CD4-positive, CD25-positive, alpha-beta regulatory T cell (primary cell): ENCODE data around the gene BGLAP. TPM values are rescaled to one million over a fixed set of nuclear protein-coding genes. Genes with fewer than 3 reads are reported as not detected.

Experiments
- ATAC-seq, 2 donors: fragments of 150-1000 bp; cut with Tn5 transposase; one replicate each; pipeline ENCODE4 v1.10.0; 2021; ENCODE audit warnings: low read depth in 2 of 2, moderate number of reproducible peaks in 2 of 2, moderate library complexity in 1 of 2
- DNase-seq, 3 donors: peaks; one replicate each; pipeline versions ENCODE4 v3.0.0 to v3.0.0-alpha.2; 2012 to 2022; ENCODE audit warnings: mixed read lengths in 1 of 3
- H3K27ac ChIP-seq: one replicate; pipeline ENCODE4 v1.7.0; 2013; ENCODE audit warnings: mild to moderate bottlenecking, low read length; ENCODE audit not compliant: insufficient read depth, poor library complexity, severe bottlenecking
- H3K27me3 ChIP-seq: one replicate; pipeline ENCODE4 v1.7.0; 2013; ENCODE audit warnings: low read length; ENCODE audit not compliant: control insufficient read depth, insufficient read depth
- H3K36me3 ChIP-seq: one replicate; pipeline ENCODE4 v1.7.0; 2013; ENCODE audit warnings: mild to moderate bottlenecking, low read length, moderate library complexity; ENCODE audit not compliant: control insufficient read depth, insufficient read depth
- H3K4me1 ChIP-seq: 2 replicates; pipeline ENCODE4 v1.7.0; 2013; ENCODE audit warnings: mild to moderate bottlenecking, low read length; ENCODE audit not compliant: insufficient read depth, control insufficient read depth, poor library complexity, severe bottlenecking
- H3K4me3 ChIP-seq: one replicate; pipeline ENCODE4 v1.7.0; 2013; ENCODE audit warnings: low read depth, mild to moderate bottlenecking, low read length, moderate library complexity
- H3K9me3 ChIP-seq, 2 experiments: 1 replicate in 1 of 2; 2 replicates in 1 of 2; pipeline ENCODE4 v1.7.0; 2013; ENCODE audit warnings: low read length in 2 of 2, mild to moderate bottlenecking in 1 of 2, moderate library complexity in 1 of 2; ENCODE audit not compliant: control insufficient read depth in 2 of 2
- H3K27ac Mint-ChIP-seq, 3 donors: one replicate each; pipeline ENCODE4 v1.8.0; 2020 to 2022; ENCODE audit warnings: mild to moderate bottlenecking in 3 of 3, mixed read lengths in 3 of 3, moderate library complexity in 2 of 3
- H3K27me3 Mint-ChIP-seq: one replicate; pipeline ENCODE4 v1.8.0; 2022; ENCODE audit warnings: mild to moderate bottlenecking, mixed read lengths
- H3K36me3 Mint-ChIP-seq: one replicate; pipeline ENCODE4 v1.8.0; 2020; ENCODE audit warnings: mixed read lengths
- H3K4me1 Mint-ChIP-seq, 4 donors: one replicate each; pipeline ENCODE4 v1.8.0; 2020 to 2022; ENCODE audit warnings: mixed read lengths in 4 of 4, mild to moderate bottlenecking in 1 of 4
- H3K4me3 Mint-ChIP-seq, 4 donors: one replicate each; pipeline ENCODE4 v1.8.0; 2020 to 2022; ENCODE audit warnings: mild to moderate bottlenecking in 4 of 4, mixed read lengths in 4 of 4, moderate library complexity in 3 of 4
- H3K9me3 Mint-ChIP-seq, 7 donors: one replicate each; pipeline ENCODE4 v1.8.0; 2020 to 2022; ENCODE audit warnings: mixed read lengths in 7 of 7, mild to moderate bottlenecking in 3 of 7, moderate library complexity in 2 of 7
- polyA plus RNA-seq, 4 donors: library from polyadenylated mRNA; unstranded; fragments of 300-500 nt; fragmentation: Illumina TruSeq; gene quantifications; one replicate each; pipeline ENCODE4 v1.2.3, GENCODE V29; 2021
- total RNA-seq: library from RNA; stranded (reverse); gene quantifications from one replicate; pipeline ENCODE4 v1.2.3, GENCODE V29; 2022

The BGLAP gene
- total and polyA plus RNA-seq, 5 donors from 2014 or later, result 1.1 TPM; not detected in 4

DNA sequence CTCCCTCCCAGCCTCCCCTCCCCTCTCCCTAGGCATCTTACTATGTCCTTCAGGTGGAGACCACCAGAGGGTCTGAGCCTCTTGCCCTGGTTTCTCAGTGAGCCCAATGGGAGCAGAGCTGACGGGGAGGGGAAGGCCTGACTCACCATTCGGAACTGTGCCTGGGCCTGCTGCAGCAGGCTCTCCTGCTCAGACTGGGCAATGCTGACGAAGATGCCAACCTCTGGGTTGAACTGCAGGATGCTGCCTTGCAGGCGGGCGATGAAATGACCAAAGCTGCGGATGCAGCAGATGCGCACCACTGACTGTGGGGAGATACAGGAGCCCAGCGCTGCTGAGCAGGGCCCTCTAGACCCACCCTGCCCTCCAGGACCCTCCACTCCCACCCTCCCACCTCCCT, 16.9 kb downstream of the BGLAP start:
- peaks cover 52% of the 10 kb centered on the region for H3K36me3 Mint-ChIP-seq
- H3K27ac ChIP-seq, result no peak overlapping the region
- no peaks in the 10 kb centered on the region for H3K27me3 Mint-ChIP-seq
- no peaks in the 10 kb centered on the region for H3K9me3 Mint-ChIP-seq
- H3K36me3 ChIP-seq, result peaks cover 86% of the 10 kb centered on the region
- no peaks in the 10 kb centered on the region for H3K4me1 ChIP-seq
- no peaks in the 10 kb centered on the region for H3K27me3 ChIP-seq
- no peak overlapping the region for H3K4me3 ChIP-seq
- ATAC-seq, result no peak
- H3K4me1 Mint-ChIP-seq, result peaks cover 0 to 2% (median under 1%) of the 10 kb centered on the region in 4 donors
- H3K27ac Mint-ChIP-seq, result peak overlapping the region in 1 of 3 donors; percentile 26
- no peak overlapping the region for H3K4me3 Mint-ChIP-seq
- no peak for DNase-seq
- H3K9me3 ChIP-seq, result no peaks in the 10 kb centered on the region

DNA sequence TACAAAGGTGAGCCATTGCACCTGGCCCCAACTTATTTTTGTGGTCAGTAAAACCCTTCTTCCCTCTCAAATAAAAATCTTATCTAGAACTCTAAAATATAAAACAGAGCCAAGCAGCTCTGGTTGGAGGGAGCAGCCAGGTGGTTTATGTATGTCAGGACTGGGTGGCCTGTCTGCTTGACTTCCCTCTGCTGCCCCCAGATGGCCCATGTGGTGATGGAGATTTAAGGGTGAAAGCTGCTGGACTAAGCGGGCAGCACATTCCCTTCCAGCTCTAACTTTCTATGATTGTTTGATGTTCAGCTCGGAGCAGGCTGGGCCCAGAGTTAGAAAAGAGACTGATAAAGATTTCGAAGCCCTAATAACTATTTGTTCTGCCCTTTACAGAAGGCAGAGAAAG, 17.8 kb downstream of the BGLAP start:
- no peaks in the 10 kb centered on the region for H3K9me3 ChIP-seq
- Mint-ChIP-seq H3K27me3 (no peaks in the 10 kb centered on the region), H3K27ac (peak overlapping the region in 2 of 3 donors; percentile 26 to 46), H3K36me3 (peaks cover 54% of the 10 kb centered on the region), H3K9me3 (no peaks in the 10 kb centered on the region), H3K4me3 (no peak overlapping the region), H3K4me1 (peaks cover 0 to 2% (median under 1%) of the 10 kb centered on the region in 4 donors)
- H3K27me3 ChIP-seq, result no peaks in the 10 kb centered on the region
- no peak overlapping the region for H3K27ac ChIP-seq
- peaks cover 84% of the 10 kb centered on the region for H3K36me3 ChIP-seq
- no peak for ATAC-seq
- H3K4me1 ChIP-seq, result no peaks in the 10 kb centered on the region
- H3K4me3 ChIP-seq, result no peak overlapping the region
- no peak for DNase-seq

DNA sequence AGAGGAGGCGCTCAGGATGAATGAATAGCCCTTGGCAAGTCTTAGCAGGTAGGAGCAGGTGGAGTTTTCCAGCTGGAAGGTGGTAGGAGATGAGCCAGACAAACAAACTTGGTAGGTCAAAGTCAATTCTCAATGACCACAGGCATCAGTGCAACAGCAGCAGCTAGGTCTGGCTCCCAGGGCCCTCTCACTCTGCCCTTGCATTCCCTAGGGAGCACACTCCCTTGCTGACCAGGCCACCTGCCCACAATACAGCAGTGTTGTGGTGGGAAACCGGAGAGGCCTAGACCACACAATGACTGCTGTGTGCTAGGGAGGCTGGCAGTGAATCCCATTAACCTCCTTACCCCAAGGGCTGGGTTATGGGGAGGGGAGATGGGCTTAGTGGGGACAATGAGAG, 18.9 kb downstream of the BGLAP start:
- Mint-ChIP-seq H3K27ac (peak overlapping the region in 1 of 3 donors; percentile 71), H3K9me3 (no peaks in the 10 kb centered on the region), H3K27me3 (no peaks in the 10 kb centered on the region), H3K4me1 (peaks cover 0 to 3% (median under 1%) of the 10 kb centered on the region in 4 donors), H3K36me3 (peaks cover 59% of the 10 kb centered on the region), H3K4me3 (no peak overlapping the region)
- Histone ChIP-seq H3K27me3 (no peaks in the 10 kb centered on the region), H3K4me3 (no peak overlapping the region), H3K4me1 (no peaks in the 10 kb centered on the region), H3K27ac (no peak overlapping the region), H3K9me3 (no peaks in the 10 kb centered on the region), H3K36me3 (peaks cover 91% of the 10 kb centered on the region)
- DNase-seq, result no peak
- ATAC-seq, result no peak

DNA sequence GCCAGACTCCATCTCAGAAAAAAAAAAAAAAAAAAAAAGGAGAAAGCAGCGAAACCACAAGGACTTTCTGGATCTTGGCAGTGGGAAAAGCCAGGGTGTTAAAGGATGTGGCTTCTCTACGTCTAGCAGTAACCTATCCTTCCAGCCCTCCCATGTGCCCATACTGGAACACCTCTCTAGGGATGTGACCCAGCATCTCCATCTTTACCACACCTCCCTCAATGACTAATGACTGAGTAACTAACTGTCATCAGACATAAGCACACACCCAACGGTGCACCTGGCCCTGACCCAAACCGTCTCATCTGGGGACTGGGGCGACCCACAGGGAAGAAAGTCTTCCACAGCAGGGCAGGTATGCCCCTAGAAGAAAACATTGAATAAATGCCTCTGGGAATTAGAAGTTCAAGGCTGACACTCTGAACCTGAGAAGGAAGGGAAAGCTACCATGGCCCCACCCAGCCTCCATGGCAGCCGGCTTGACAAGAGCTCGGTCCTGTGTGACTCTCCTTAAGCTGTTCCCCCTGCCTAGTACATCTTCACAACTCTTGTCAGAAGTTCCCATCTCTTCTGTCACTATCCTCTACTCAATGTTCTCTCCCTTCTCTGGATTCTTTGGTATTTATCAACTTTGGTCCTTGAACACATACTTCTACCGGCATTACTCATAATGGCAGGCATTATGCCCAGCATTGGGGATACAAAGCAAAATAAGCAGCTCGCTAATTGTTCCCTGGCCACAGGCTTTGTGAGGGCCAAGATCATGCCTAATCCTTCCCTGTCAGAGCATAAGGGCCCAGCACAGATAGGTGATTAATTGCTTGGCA, 20.7 kb downstream of the BGLAP start:
- H3K27ac Mint-ChIP-seq, result peak overlapping the region in 2 of 3 donors; percentile 7 to 11
- peaks cover 0 to 1% (median 0%) of the 10 kb centered on the region in 7 donors for H3K9me3 Mint-ChIP-seq
- no peak overlapping the region for H3K27ac ChIP-seq
- H3K9me3 ChIP-seq, result no peaks in the 10 kb centered on the region
- H3K4me1 Mint-ChIP-seq, result peaks cover 0 to 3% (median 0%) of the 10 kb centered on the region in 4 donors
- H3K27me3 ChIP-seq, result no peaks in the 10 kb centered on the region
- H3K27me3 Mint-ChIP-seq, result no peaks in the 10 kb centered on the region
- ATAC-seq, result no peak
- H3K4me3 ChIP-seq, result no peak overlapping the region
- H3K36me3 ChIP-seq, result peaks cover 93% of the 10 kb centered on the region
- no peak overlapping the region for H3K4me3 Mint-ChIP-seq
- peaks cover 66% of the 10 kb centered on the region for H3K36me3 Mint-ChIP-seq
- H3K4me1 ChIP-seq, result no peaks in the 10 kb centered on the region
- DNase-seq, result no peak

DNA sequence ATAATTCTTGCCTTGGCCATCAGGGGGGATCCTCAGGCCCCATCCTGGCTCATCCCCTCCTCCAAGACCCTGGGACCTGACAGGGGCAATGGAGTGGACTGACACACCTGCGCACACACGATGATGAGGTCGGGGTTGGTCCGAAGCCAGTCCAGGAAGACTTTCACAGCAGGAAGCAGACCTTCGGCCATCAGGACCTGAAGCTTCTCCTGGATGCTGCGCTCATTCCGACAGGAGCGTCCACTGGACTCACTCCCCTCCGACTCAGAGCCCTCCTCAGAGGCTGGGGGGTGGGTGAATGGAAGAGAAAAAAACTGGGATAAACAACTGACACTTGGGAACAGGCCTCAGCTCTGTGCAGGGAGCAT, 21.3 kb downstream of the BGLAP start:
- Mint-ChIP-seq H3K4me1 (peaks cover 0 to 3% (median 0%) of the 10 kb centered on the region in 4 donors), H3K27ac (peak overlapping the region in 2 of 3 donors; percentile 7 to 11), H3K36me3 (peaks cover 65% of the 10 kb centered on the region), H3K27me3 (no peaks in the 10 kb centered on the region), H3K4me3 (no peak overlapping the region), H3K9me3 (peaks cover 0 to 1% (median 0%) of the 10 kb centered on the region in 7 donors)
- H3K4me3 ChIP-seq, result no peak overlapping the region
- H3K36me3 ChIP-seq, result peaks cover 93% of the 10 kb centered on the region
- H3K4me1 ChIP-seq, result no peaks in the 10 kb centered on the region
- DNase-seq (no peak), ATAC-seq (no peak)
- H3K27me3 ChIP-seq, result no peaks in the 10 kb centered on the region
- H3K9me3 ChIP-seq, result no peaks in the 10 kb centered on the region
- no peak overlapping the region for H3K27ac ChIP-seq

DNA sequence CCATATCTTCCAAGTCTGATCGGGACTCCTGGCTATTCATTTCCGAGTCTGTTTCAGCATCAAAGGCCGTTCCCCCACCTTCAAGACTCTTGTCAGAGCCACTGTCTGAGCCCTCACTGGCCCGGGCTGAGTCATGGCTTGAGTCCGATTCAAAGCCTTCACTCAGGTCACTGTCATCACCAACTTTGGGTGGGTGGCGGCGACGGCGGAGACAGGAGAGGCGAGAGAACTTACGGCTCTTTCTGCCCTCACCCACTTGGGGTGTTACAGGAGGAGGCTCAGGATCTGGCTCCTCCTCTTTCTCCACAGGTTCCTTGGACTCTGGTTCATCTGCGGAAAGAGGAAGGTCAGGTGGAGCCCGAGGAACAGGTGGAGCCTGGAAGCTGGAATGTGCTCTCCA, 24.1 kb downstream of the BGLAP start:
- Histone ChIP-seq H3K4me1 (no peaks in the 10 kb centered on the region), H3K27me3 (no peaks in the 10 kb centered on the region), H3K4me3 (no peak overlapping the region), H3K36me3 (peaks cover 85% of the 10 kb centered on the region), H3K9me3 (no peaks in the 10 kb centered on the region), H3K27ac (no peak overlapping the region)
- Mint-ChIP-seq H3K4me3 (no peak overlapping the region), H3K4me1 (peaks cover 0 to 5% (median 0%) of the 10 kb centered on the region in 4 donors), H3K27me3 (no peaks in the 10 kb centered on the region), H3K27ac (no peak overlapping the region), H3K9me3 (peaks cover 0 to 1% (median 0%) of the 10 kb centered on the region in 7 donors), H3K36me3 (peaks cover 64% of the 10 kb centered on the region)
- DNase-seq, result no peak
- ATAC-seq, result no peak

DNA sequence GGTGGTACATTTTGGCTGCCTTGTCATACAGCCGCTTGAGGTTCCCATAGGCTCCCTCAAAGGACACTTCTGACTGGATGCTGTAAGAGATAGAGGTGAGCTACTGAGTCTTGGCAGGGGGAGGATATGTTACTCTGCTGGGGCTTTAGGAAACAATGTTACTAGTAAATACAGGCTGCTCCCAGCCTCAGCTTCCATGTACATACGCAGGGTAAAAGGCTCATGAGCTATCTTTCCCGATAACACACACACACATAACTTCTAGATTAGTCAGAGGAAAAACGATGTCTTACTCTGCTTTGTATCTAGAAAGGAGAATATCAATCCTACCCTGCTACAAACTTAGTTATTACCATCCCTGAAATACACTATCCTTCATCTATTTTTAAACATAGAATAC, 26.4 kb downstream of the BGLAP start:
- no peak overlapping the region for H3K4me3 ChIP-seq
- Mint-ChIP-seq H3K36me3 (peaks cover 64% of the 10 kb centered on the region), H3K9me3 (peaks cover 0 to 1% (median 0%) of the 10 kb centered on the region in 7 donors), H3K27ac (no peak overlapping the region), H3K27me3 (no peaks in the 10 kb centered on the region), H3K4me3 (no peak overlapping the region), H3K4me1 (peaks cover 0 to 9% (median 0%) of the 10 kb centered on the region in 4 donors)
- H3K36me3 ChIP-seq, result peaks cover 86% of the 10 kb centered on the region
- H3K4me1 ChIP-seq, result no peaks in the 10 kb centered on the region
- no peak for DNase-seq
- no peak for ATAC-seq
- H3K27ac ChIP-seq, result no peak overlapping the region
- no peaks in the 10 kb centered on the region for H3K9me3 ChIP-seq
- H3K27me3 ChIP-seq, result no peaks in the 10 kb centered on the region

DNA sequence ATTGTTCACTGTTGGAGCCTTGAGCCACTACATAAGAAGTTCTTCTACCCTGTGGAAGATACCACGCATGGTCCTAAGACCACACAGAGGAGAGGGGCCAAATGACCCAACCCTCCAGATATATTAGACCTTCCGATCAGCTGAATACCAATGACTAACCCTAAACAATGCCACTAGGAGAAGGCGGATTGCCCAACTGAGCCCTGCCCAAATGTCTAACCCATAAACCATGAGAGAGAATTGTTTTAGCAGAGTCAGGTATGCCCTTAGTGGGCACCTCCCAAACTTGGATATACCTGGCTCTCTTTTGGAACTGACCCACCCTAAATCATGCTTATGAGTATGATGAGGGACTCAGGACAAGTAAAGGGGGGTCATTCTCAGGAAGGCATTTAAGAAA, 28.3 kb downstream of the BGLAP start:
- peaks cover 0 to 7% (median under 1%) of the 10 kb centered on the region in 4 donors for H3K4me1 Mint-ChIP-seq
- Histone ChIP-seq H3K27ac (no peak overlapping the region), H3K27me3 (no peaks in the 10 kb centered on the region), H3K36me3 (peaks cover 89% of the 10 kb centered on the region), H3K4me3 (no peak overlapping the region), H3K4me1 (no peaks in the 10 kb centered on the region), H3K9me3 (no peaks in the 10 kb centered on the region)
- H3K36me3 Mint-ChIP-seq, result peaks cover 63% of the 10 kb centered on the region
- DNase-seq (no peak), ATAC-seq (no peak)
- H3K9me3 Mint-ChIP-seq, result peaks cover 0 to 1% (median 0%) of the 10 kb centered on the region in 7 donors
- H3K27ac Mint-ChIP-seq, result peak overlapping the region in 1 of 3 donors; percentile 32
- no peak overlapping the region for H3K4me3 Mint-ChIP-seq
- H3K27me3 Mint-ChIP-seq, result no peaks in the 10 kb centered on the region
